Stomach (tissue), 9 donors: ENCODE data around the gene XIRP2. TPM values are rescaled to one million over a fixed set of nuclear protein-coding genes. Genes with fewer than 3 reads are reported as not detected.

Source experiments
- DNase-seq, 2 donors: peaks; one replicate each; pipeline versions ENCODE4 v3.0.0 to v3.0.0-alpha.2; 2013 to 2019
- H3K27ac ChIP-seq, 5 donors: fragments of 200-600 bp in 4 of 5; sonication (generic) in 4 of 5; one replicate each; pipeline ENCODE4 v1.5.1; 2013 to 2019; ENCODE audit warnings: mild to moderate bottlenecking in 1 of 5, moderate library complexity in 1 of 5
- H3K27me3 ChIP-seq, 3 donors: fragments of 200-600 bp; sonication (generic); one replicate each; pipeline ENCODE4 v1.5.1; 2017 to 2019; ENCODE audit warnings: mixed run types in 1 of 3
- H3K36me3 ChIP-seq, 4 donors: fragments of 200-600 bp; sonication (generic); 1 replicate in 3 of 4; 2 replicates in 1 of 4; pipeline ENCODE4 v1.5.1; 2016 to 2019
- H3K4me1 ChIP-seq, 4 donors: fragments of 200-600 bp; sonication (generic); one replicate each; pipeline ENCODE4 v1.5.1; 2016 to 2019
- H3K4me3 ChIP-seq, 4 donors: fragments of 200-600 bp; sonication (generic) in 3 of 4; one replicate each; pipeline ENCODE4 v1.5.1; 2016 to 2019; ENCODE audit warnings: mild to moderate bottlenecking in 1 of 4
- H3K9me3 ChIP-seq, 4 donors: fragments of 200-600 bp; sonication (generic); one replicate each; pipeline ENCODE4 v1.5.1; 2016 to 2019
- CTCF ChIP-seq, 7 experiments: fragments of 450-650 bp in 4 of 7; fragments of 200-600 bp in 3 of 7; sonication (generic) in 3 of 7; IDR thresholded peaks; one replicate each; pipeline ENCODE4 v1.5.1; 2016 to 2019; ENCODE audit warnings: antibody characterized with exemption in 7 of 7, control low read depth in 2 of 7, mild to moderate bottlenecking in 1 of 7
- EP300 ChIP-seq: sonication (generic); formaldehyde crosslinking; IDR thresholded peaks from one replicate; pipeline ENCODE4 v1.6.1; 2017; ENCODE audit warnings: antibody characterized with exemption
- POLR2A ChIP-seq, 4 donors: fragments of 450-650 bp; IDR thresholded peaks; one replicate each; pipeline ENCODE4 v1.6.1; 2016; ENCODE audit warnings: antibody characterized with exemption in 4 of 4, control low read depth in 2 of 4, mild to moderate bottlenecking in 1 of 4, moderate library complexity in 1 of 4
- POLR2AphosphoS5 ChIP-seq, 3 donors: sonication (generic); formaldehyde crosslinking; IDR thresholded peaks; one replicate each; pipeline ENCODE4 v1.6.1; 2016; ENCODE audit warnings: antibody characterized with exemption in 3 of 3
- WGBS, 5 donors: extraction: QIAGEN DNeasy Blood & Tissue Kit in 3 of 5; methylation state at CpG; one replicate each; pipeline versions ENCODE4 v1.1.5 to v1.1.7; 2013 to 2018; 5-methylcytosine and 5-hydroxymethylcytosine counted together
- intact Hi-C: fragments of 100-400 bp; cut with DNase I; formaldehyde crosslinking; loops from one replicate; pipeline ENCODE4 v1.15.1; 2023; ENCODE audit warnings: low total_unique reads
- polyA plus RNA-seq, 3 donors: library from polyadenylated mRNA; stranded (reverse); fragments of 200-250 nt; gene quantifications; one replicate each; pipeline ENCODE4 v1.2.3, GENCODE V29; 2013
- total RNA-seq, 5 donors: library from RNA; depleted of rRNA; stranded (reverse); fragments of >200 nt; gene quantifications; one replicate each; pipeline versions ENCODE4 v1.1.0 to v1.2.3, GENCODE V29; 2014 to 2016
- donor health status: healthy with polysubstance abuse.
- donor health status: Bipolar disorder and iron deficiency.
- donor health status: healthy.

Gene XIRP2
- total and polyA plus RNA-seq, 8 donors, result 0.10 to 3.2 (median 0.19) TPM; not detected in 4

GRCh38 chr2:167013227-167013626 lies 124.9 kb downstream of the XIRP2 start:
- no peaks in the 10 kb centered on the region for H3K9me3 ChIP-seq
- H3K27me3 ChIP-seq, result no peaks in the 10 kb centered on the region
- H3K36me3 ChIP-seq, result no peaks in the 10 kb centered on the region
- no peaks in the 10 kb centered on the region for H3K4me1 ChIP-seq
- DNase-seq, result no peak
- WGBS, 5 donors, result 51 to 81% (median 65%) methylated on average over 1 of the region's 1 CpG
- H3K4me3 ChIP-seq, result no peak overlapping the region
- intact Hi-C loops, result no loop called here
- no peak overlapping the region for H3K27ac ChIP-seq
- no peak for TF ChIP-seq POLR2AphosphoS5 (IDR thresholded peaks at IDR 0.05)
- no peak for TF ChIP-seq CTCF (IDR thresholded peaks at IDR 0.05)
- no peak for TF ChIP-seq POLR2A (IDR thresholded peaks at IDR 0.05)
- TF ChIP-seq EP300, result no peak

- WGBS, 5 donors, result 88 to 95% (median 92%) methylated on average over 3 of the region's 3 CpGs
- TF ChIP-seq POLR2AphosphoS5 (IDR thresholded peaks at IDR 0.05) (no peak), POLR2A (IDR thresholded peaks at IDR 0.05) (no peak), EP300 (no peak), CTCF (IDR thresholded peaks at IDR 0.05) (no peak)
- no peaks in the 10 kb centered on the region for H3K4me1 ChIP-seq
- no peaks in the 10 kb centered on the region for H3K9me3 ChIP-seq
- no peaks in the 10 kb centered on the region for H3K36me3 ChIP-seq
- no peak overlapping the region for H3K4me3 ChIP-seq
- DNase-seq, result no peak
- H3K27me3 ChIP-seq, result no peaks in the 10 kb centered on the region
- intact Hi-C loops, result no loop called here
- H3K27ac ChIP-seq, result no peak overlapping the region
Observed at GRCh38 chr2:167015806-167016205, 127.5 kb downstream of the XIRP2 start.

- H3K4me1 ChIP-seq, result no peaks in the 10 kb centered on the region
- no peaks in the 10 kb centered on the region for H3K27me3 ChIP-seq
- 90 to 100% (median 94%) methylated on average over 1 of the region's 1 CpG for WGBS, 5 donors
- no peaks in the 10 kb centered on the region for H3K9me3 ChIP-seq
- H3K36me3 ChIP-seq, result no peaks in the 10 kb centered on the region
- no peak for DNase-seq
- H3K4me3 ChIP-seq, result no peak overlapping the region
- TF ChIP-seq POLR2A (IDR thresholded peaks at IDR 0.05), result no peak
- TF ChIP-seq POLR2AphosphoS5 (IDR thresholded peaks at IDR 0.05), result no peak
- no peak for TF ChIP-seq EP300
- no peak for TF ChIP-seq CTCF (IDR thresholded peaks at IDR 0.05)
- H3K27ac ChIP-seq, result no peak overlapping the region
- intact Hi-C loops, result no loop called here
Observed at GRCh38 chr2:167017021-167017420, 128.7 kb downstream of the XIRP2 start.

- Histone ChIP-seq H3K4me1 (no peaks in the 10 kb centered on the region), H3K36me3 (no peaks in the 10 kb centered on the region), H3K9me3 (no peaks in the 10 kb centered on the region), H3K27me3 (no peaks in the 10 kb centered on the region), H3K27ac (no peak overlapping the region), H3K4me3 (no peak overlapping the region)
- intact Hi-C loops, result no loop called here
- 65 to 84% (median 76%) methylated on average over 2 of the region's 2 CpGs for WGBS, 5 donors
- TF ChIP-seq EP300 (no peak), CTCF (IDR thresholded peaks at IDR 0.05) (no peak), POLR2A (IDR thresholded peaks at IDR 0.05) (no peak), POLR2AphosphoS5 (IDR thresholded peaks at IDR 0.05) (no peak)
- DNase-seq, result no peak
Observed at GRCh38 chr2:167018590-167018989, 130.3 kb downstream of the XIRP2 start.
